Stimulated activated naive B cell treated with anti-CD40 and anti-IgM and Interleukin-4, amounts not matched to agents 10 μg/mL and 1 μg/mL and 100 μg/mL, for 72 hours (primary cell): Measurements from ENCODE around the gene PDE11A.

Source experiments
- ATAC-seq, 2 donors: fragments of 150-1000 bp; cut with Tn5 transposase; replicated peaks; 2 replicates each; pipeline ENCODE4 v1.10.0; 2021; ENCODE audit warnings: moderate library complexity in 1 of 2
- DNase-seq: peaks from one replicate; pipeline ENCODE4 v3.0.0; 2021
- H3K27ac Mint-ChIP-seq: one replicate; pipeline ENCODE4 v1.8.0; 2022; ENCODE audit warnings: mild to moderate bottlenecking, mixed read lengths
- H3K27me3 Mint-ChIP-seq, 2 donors: one replicate each; pipeline ENCODE4 v1.8.0; 2022; ENCODE audit warnings: mixed read lengths in 2 of 2
- H3K36me3 Mint-ChIP-seq, 2 donors: one replicate each; pipeline ENCODE4 v1.8.0; 2022; ENCODE audit warnings: mixed read lengths in 2 of 2, mild to moderate bottlenecking in 1 of 2
- H3K4me1 Mint-ChIP-seq, 2 donors: one replicate each; pipeline ENCODE4 v1.8.0; 2022; ENCODE audit warnings: mixed read lengths in 2 of 2, mild to moderate bottlenecking in 1 of 2
- H3K4me3 Mint-ChIP-seq, 2 donors: one replicate each; pipeline ENCODE4 v1.8.0; 2022; ENCODE audit warnings: mild to moderate bottlenecking in 2 of 2, mixed read lengths in 2 of 2, moderate library complexity in 1 of 2
- H3K9me3 Mint-ChIP-seq, 2 donors: one replicate each; pipeline ENCODE4 v1.8.0; 2022; ENCODE audit warnings: mixed read lengths in 2 of 2, mild to moderate bottlenecking in 1 of 2

The PDE11A gene

DNA sequence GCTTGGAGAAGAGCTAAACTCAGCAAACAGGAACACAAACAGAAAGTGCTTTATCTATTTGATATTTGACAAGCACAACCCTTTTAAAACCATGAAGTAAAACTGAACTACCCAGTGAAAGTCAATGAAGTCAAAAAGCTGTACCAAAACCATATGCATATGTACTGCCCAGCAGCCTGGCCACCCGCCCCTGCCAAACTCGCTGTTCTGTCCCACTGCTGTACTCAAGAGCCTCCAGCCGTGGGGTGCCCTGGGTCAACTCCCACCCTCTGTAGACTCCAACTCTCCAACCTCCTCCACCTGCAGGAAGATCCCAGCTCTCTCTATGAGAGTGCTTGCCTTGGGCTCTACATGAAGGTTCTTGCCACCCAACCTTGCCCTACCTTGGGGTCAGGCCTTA lies 411.8 kb downstream of the PDE11A start:
- ATAC-seq (no peak), DNase-seq (no peak)
- no peak overlapping the region for H3K4me3 Mint-ChIP-seq
- no peaks in the 10 kb centered on the region for H3K36me3 Mint-ChIP-seq
- no peaks in the 10 kb centered on the region for H3K9me3 Mint-ChIP-seq
- H3K27ac Mint-ChIP-seq, result no peak overlapping the region
- peaks cover 5 to 38% of the 10 kb centered on the region in 2 donors for H3K4me1 Mint-ChIP-seq
- H3K27me3 Mint-ChIP-seq, result peaks cover 3 to 14% of the 10 kb centered on the region in 2 donors

- Mint-ChIP-seq H3K36me3 (no peaks in the 10 kb centered on the region), H3K4me1 (peaks cover 5 to 38% of the 10 kb centered on the region in 2 donors), H3K9me3 (no peaks in the 10 kb centered on the region), H3K27ac (no peak overlapping the region), H3K27me3 (peaks cover 3 to 14% of the 10 kb centered on the region in 2 donors), H3K4me3 (no peak overlapping the region)
- DNase-seq, result no peak
- no peak for ATAC-seq
These were observed 414.3 kb downstream of the PDE11A start for GRCh38 chr2:177658309-177658708.

DNA sequence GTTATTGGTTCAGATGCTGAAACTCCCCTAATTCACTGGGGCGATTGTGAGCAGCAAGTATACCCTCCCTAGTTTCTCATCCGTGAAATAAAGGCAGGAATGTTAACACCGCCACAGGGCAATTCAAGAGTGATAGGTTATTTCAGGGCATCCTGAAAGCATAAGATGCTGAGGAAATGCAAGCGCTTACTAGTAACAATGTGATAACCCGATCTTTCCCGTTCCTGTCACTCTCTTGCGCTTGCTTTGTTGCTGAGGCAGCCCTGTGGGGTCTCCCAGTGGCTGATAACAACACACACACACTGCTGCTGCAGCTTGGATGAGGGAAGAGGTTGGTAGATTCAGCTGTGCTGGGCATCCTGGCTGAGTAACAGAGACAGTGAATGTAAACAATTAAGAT lies 420.7 kb downstream of the PDE11A start:
- ATAC-seq, result no peak

GRCh38 chr2:177649568-177650518 lies 422.7 kb downstream of the PDE11A start:
- H3K36me3 Mint-ChIP-seq, result peaks cover 1% of the 10 kb centered on the region in 2 donors
- peaks cover 0 to 1% of the 10 kb centered on the region in 2 donors for H3K9me3 Mint-ChIP-seq
- H3K4me3 Mint-ChIP-seq, result no peak overlapping the region
- H3K4me1 Mint-ChIP-seq, result peaks cover 0 to 8% of the 10 kb centered on the region in 2 donors
- DNase-seq, result no peak
- ATAC-seq, result no peak
- no peak overlapping the region for H3K27ac Mint-ChIP-seq
- peaks cover 0 to 6% of the 10 kb centered on the region in 2 donors for H3K27me3 Mint-ChIP-seq

More for the DNA sequence above, 420.7 kb downstream of the PDE11A start:
- no peak overlapping the region for H3K4me3 Mint-ChIP-seq
- H3K9me3 Mint-ChIP-seq, result no peaks in the 10 kb centered on the region
- DNase-seq, result no peak
- peaks cover 0 to 1% of the 10 kb centered on the region in 2 donors for H3K4me1 Mint-ChIP-seq
- H3K36me3 Mint-ChIP-seq, result no peaks in the 10 kb centered on the region
- H3K27ac Mint-ChIP-seq, result no peak overlapping the region
- H3K27me3 Mint-ChIP-seq, result peaks cover 0 to 6% of the 10 kb centered on the region in 2 donors

DNA sequence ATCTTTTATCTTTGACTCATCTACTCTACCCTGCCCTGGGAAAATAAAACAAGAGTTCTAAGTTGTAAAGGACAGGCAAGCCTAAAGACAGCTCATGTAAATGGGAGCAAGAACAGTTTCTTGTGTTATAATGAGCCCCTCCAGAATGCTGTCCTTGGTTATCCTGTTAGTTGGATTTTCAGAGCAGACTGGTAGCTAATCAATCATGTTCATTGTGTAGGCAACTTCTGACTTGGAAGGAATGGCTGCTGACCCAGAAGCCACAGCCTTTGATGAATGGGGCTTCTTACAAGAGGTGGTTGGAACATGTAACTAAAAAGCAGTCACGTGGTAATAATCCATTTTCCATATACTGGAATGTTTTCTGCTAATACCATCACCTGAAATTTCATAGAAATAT lies 425.8 kb downstream of the PDE11A start:
- H3K9me3 Mint-ChIP-seq, result peaks cover 3 to 13% of the 10 kb centered on the region in 2 donors
- DNase-seq (no peak), ATAC-seq (no peak)
- H3K4me3 Mint-ChIP-seq, result no peak overlapping the region
- peaks cover 4% of the 10 kb centered on the region in 2 donors for H3K36me3 Mint-ChIP-seq
- no peaks in the 10 kb centered on the region for H3K27me3 Mint-ChIP-seq
- peaks cover 0 to 8% of the 10 kb centered on the region in 2 donors for H3K4me1 Mint-ChIP-seq
- no peak overlapping the region for H3K27ac Mint-ChIP-seq

- Mint-ChIP-seq H3K4me1 (peaks cover 0 to 8% of the 10 kb centered on the region in 2 donors), H3K4me3 (no peak overlapping the region), H3K27ac (no peak overlapping the region), H3K27me3 (no peaks in the 10 kb centered on the region), H3K9me3 (peaks cover 3 to 13% of the 10 kb centered on the region in 2 donors), H3K36me3 (peaks cover 4% of the 10 kb centered on the region in 2 donors)
- DNase-seq (no peak), ATAC-seq (no peak)
These were observed 426.3 kb downstream of the PDE11A start for GRCh38 chr2:177646241-177646640.

GRCh38 chr2:177641331-177641730 lies 431.2 kb downstream of the PDE11A start:
- Mint-ChIP-seq H3K4me1 (peaks cover 6 to 30% of the 10 kb centered on the region in 2 donors), H3K9me3 (peaks cover 5 to 13% of the 10 kb centered on the region in 2 donors), H3K4me3 (no peak overlapping the region), H3K27ac (no peak overlapping the region), H3K36me3 (peaks cover 4% of the 10 kb centered on the region in 2 donors), H3K27me3 (no peaks in the 10 kb centered on the region)
- DNase-seq (no peak), ATAC-seq (no peak)

GRCh38 chr2:177640423-177640822 lies 432.2 kb downstream of the PDE11A start:
- ATAC-seq (no peak), DNase-seq (no peak)
- no peaks in the 10 kb centered on the region for H3K27me3 Mint-ChIP-seq
- H3K27ac Mint-ChIP-seq, result no peak overlapping the region
- peaks cover 4% of the 10 kb centered on the region in 2 donors for H3K36me3 Mint-ChIP-seq
- peaks cover 6 to 13% of the 10 kb centered on the region in 2 donors for H3K9me3 Mint-ChIP-seq
- H3K4me3 Mint-ChIP-seq, result no peak overlapping the region
- peaks cover 9 to 31% of the 10 kb centered on the region in 2 donors for H3K4me1 Mint-ChIP-seq

DNA sequence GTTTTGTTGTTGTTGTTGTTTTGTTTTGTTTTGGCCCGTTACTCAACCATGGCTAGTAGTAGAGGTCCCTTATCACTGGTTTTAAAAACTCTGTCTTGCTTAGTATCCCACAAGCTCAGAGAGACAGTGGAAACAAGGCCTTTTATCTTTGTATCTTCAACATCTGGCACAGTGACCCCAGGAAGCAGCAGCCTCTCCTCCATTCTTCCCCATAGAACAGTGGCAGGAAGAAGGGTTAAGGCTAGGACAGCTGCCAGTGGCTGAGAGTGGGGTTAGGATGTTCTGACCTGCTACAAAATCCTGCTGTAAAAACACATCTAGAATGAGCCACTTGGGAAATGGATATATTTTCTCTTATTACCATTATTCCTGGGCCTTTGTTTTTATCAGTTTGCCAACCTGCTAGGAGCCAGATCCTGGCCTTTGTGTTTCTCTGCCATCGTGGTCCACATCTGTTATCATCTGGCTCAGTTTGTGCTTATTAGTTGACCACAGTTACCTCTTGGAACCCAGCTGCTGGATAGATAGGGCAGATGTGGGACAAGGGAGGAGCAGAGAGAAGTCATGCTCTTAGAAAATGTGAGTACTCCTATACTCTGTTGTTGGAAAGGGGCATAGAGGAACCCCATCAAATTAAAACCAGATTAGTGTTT lies 433.2 kb downstream of the PDE11A start:
- H3K9me3 Mint-ChIP-seq, result peaks cover 4 to 8% of the 10 kb centered on the region in 2 donors
- no peaks in the 10 kb centered on the region for H3K27me3 Mint-ChIP-seq
- DNase-seq (no peak), ATAC-seq (no peak)
- peaks cover 0 to 1% of the 10 kb centered on the region in 2 donors for H3K36me3 Mint-ChIP-seq
- peak overlapping the region; percentile 14 for H3K27ac Mint-ChIP-seq
- H3K4me1 Mint-ChIP-seq, result peaks cover 9 to 42% of the 10 kb centered on the region in 2 donors
- no peak overlapping the region for H3K4me3 Mint-ChIP-seq

GRCh38 chr2:177638507-177638906 lies 434.1 kb downstream of the PDE11A start:
- Mint-ChIP-seq H3K27me3 (no peaks in the 10 kb centered on the region), H3K4me3 (no peak overlapping the region), H3K9me3 (peaks cover 4 to 6% of the 10 kb centered on the region in 2 donors), H3K4me1 (peaks cover 12 to 50% of the 10 kb centered on the region in 2 donors), H3K27ac (no peak overlapping the region), H3K36me3 (peaks cover 0 to 1% of the 10 kb centered on the region in 2 donors)
- DNase-seq (no peak), ATAC-seq (no peak)

DNA sequence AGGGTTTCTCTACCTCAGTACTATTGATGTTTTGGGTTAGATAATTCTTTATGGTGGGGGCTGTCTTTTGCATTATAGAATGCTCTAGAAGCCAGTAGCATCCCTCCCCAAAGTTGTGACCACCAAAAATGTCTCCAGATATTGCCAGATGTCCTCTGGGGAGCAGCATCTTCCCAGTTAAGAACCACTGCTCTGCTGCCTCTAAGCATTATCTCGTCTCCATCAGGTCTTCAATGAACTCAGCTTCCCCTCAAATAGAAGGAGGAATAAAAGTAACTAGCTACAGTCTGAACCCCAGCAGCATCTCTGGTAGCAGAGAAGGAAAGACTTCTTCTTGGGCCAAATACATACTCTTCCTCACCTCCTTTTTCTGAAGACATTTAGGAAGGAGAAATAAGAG lies 435.9 kb downstream of the PDE11A start:
- Mint-ChIP-seq H3K27ac (peak overlapping the region; percentile 37), H3K9me3 (peaks cover 0 to 3% of the 10 kb centered on the region in 2 donors), H3K27me3 (no peaks in the 10 kb centered on the region), H3K4me1 (peaks cover 19 to 69% of the 10 kb centered on the region in 2 donors), H3K36me3 (no peaks in the 10 kb centered on the region), H3K4me3 (no peak overlapping the region)
- no peak for ATAC-seq
- DNase-seq, result no peak

DNA sequence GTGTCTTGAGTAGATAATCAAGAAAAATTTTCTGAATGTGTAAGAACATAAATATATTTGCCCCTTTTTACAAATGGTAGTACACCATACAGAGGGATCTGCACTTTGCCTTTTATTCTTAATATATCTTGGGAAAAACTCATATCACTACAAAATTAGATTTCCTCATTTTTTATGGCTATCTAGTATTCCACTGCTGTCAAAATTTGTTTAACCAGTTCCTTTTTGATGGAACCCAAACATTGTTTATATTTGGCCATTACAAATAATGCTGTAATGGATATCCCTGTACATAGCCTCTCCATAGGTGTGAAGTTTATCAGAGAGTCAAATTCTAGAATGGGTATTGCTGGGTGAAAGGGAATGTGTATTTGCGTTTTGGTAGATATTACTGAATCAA lies 436.9 kb downstream of the PDE11A start:
- Mint-ChIP-seq H3K36me3 (no peaks in the 10 kb centered on the region), H3K4me1 (peaks cover 19 to 63% of the 10 kb centered on the region in 2 donors), H3K27me3 (no peaks in the 10 kb centered on the region), H3K4me3 (no peak overlapping the region), H3K27ac (peak overlapping the region; percentile 95), H3K9me3 (peaks cover 0 to 1% of the 10 kb centered on the region in 2 donors)
- DNase-seq, result no peak
- no peak for ATAC-seq

DNA sequence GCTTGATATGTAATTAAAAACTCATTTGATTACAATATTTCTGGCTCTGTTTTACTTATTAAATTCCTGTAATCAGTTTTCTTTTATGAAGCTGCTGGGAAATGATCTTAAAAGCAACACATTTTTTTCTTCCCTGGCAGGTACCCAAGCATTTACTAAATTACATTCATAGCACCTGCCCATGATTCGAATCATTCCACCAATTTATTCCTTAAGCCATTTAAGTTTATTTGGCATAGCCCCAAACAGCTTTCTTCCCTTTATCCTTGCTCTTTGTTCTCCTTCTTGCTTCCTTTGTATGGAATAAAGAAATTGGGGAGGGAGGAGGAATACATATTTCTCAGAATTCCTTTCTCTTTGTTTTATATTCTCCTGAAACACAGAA lies 438.7 kb downstream of the PDE11A start:
- DNase-seq (no peak), ATAC-seq (no peak)
- no peaks in the 10 kb centered on the region for H3K27me3 Mint-ChIP-seq
- H3K9me3 Mint-ChIP-seq, result peaks cover 0 to 1% of the 10 kb centered on the region in 2 donors
- no peaks in the 10 kb centered on the region for H3K36me3 Mint-ChIP-seq
- peaks cover 24 to 77% of the 10 kb centered on the region in 2 donors for H3K4me1 Mint-ChIP-seq
- H3K27ac Mint-ChIP-seq, result peak overlapping the region; percentile 95
- peak overlapping the region; percentile 81 to 83 for H3K4me3 Mint-ChIP-seq

GRCh38 chr2:177633111-177633510 lies 439.5 kb downstream of the PDE11A start:
- ATAC-seq (no peak), DNase-seq (no peak)
- H3K36me3 Mint-ChIP-seq, result no peaks in the 10 kb centered on the region
- no peak overlapping the region for H3K27ac Mint-ChIP-seq
- H3K27me3 Mint-ChIP-seq, result no peaks in the 10 kb centered on the region
- no peak overlapping the region for H3K4me3 Mint-ChIP-seq
- H3K4me1 Mint-ChIP-seq, result peaks cover 24 to 77% of the 10 kb centered on the region in 2 donors
- H3K9me3 Mint-ChIP-seq, result peaks cover 0 to 1% of the 10 kb centered on the region in 2 donors
